ENCODE measurements around the gene GRIK5. TPM values are rescaled to one million over a fixed set of nuclear protein-coding genes. Genes with fewer than 3 reads are reported as not detected.

Gene GRIK5
- total and polyA plus RNA-seq, 4 donors: 0.09 to 0.42 (median 0.17) TPM; not detected in 1

DNA sequence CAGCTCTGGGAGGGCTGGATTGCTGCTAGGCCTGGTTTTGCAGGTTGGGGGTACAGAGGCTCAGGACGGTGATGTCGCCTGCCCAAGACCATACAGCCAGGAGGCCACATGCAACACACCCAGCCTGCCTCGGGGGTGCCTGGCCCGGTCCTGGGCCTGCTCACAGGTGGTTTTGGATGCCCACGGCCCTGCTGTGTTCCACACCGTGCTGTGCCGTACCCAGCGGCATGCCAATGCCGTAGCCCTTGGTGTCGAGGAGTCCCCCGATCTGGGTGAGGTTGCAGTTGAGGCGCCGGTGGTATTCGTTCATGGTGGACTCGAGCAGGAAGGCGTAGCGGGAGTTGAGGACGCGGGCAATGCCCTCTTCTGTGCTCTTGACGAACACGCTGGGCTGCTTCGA, 64.5 kb downstream of the GRIK5 start (continued):
- TF ChIP-seq NR2F2 (IDR thresholded peaks at IDR 0.05): no peak
- no peak for TF ChIP-seq YY1 (IDR thresholded peaks at IDR 0.05)
- TF ChIP-seq SP1 (IDR thresholded peaks at IDR 0.05): no peak
- TF ChIP-seq ZBTB33 (IDR thresholded peaks at IDR 0.05): no peak

DNA sequence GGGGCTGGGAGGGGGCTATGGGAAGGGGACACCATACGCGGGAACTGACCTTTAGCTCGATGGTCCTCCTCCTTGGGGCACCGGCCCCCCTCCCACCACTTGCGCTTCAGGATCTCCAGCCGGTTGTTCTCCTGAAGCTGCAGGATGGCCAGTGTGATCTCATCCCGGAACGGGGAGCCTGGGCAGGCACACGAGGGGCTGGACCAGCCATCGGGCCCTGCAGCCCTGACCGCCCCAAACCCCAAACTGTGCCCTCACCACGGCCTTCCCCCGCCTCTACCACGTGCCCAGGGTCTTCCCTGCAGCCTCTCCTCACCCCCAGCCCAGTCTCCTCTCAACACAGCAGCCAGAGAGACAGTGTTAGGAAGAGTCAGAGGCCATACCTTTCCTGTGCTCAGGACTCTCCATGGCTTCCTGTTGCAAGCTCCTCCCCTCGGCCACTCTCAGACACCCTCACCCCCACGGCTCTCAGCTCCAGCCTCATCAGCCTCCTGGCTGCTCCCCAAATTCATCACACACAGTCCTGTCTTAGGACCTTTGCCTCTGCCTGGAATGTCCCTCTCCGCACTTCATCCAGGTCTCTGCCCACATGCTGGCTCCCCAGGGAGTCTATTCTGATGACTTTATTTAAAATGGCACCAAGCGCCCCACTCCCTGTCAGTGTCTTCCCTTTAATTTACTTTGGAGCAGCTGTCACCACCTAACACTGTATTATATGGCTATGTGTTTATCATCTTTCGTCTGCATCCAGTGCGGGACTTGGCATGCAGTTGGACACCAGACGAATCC, 66.3 kb downstream of the GRIK5 start:
- Histone ChIP-seq H3K4me3 (ENCODE audit: low read depth in 1 of 3, low read length in 3 of 3) (no peak overlapping the region), H3K9ac (ENCODE audit: low read depth in 1 of 2, low read length in 2 of 2) (no peak overlapping the region), H3K36me3 (ENCODE audit: control insufficient read depth in 4 of 4, insufficient read depth in 3 of 4, low read depth in 1 of 4, low read length in 3 of 4) (no peaks in the 10 kb centered on the region), H3K4me1 (ENCODE audit: control insufficient read depth in 4 of 4, insufficient read depth in 4 of 4, low read length in 3 of 4) (no peaks in the 10 kb centered on the region), H3K9me3 (ENCODE audit: control insufficient read depth in 4 of 4, low read length in 3 of 4) (no peaks in the 10 kb centered on the region), H3K27ac (ENCODE audit: low read depth in 1 of 2, low read length in 2 of 2) (no peak overlapping the region), H3K27me3 (ENCODE audit: control insufficient read depth in 4 of 4, insufficient read depth in 4 of 4, low read length in 3 of 4) (peaks cover 5 to 19% (median 7%) of the 10 kb centered on the region in 4 donors)
- TF ChIP-seq ATF3 (IDR thresholded peaks at IDR 0.05) (no peak), JUND (IDR thresholded peaks at IDR 0.05) (no peak), RXRA (IDR thresholded peaks at IDR 0.05) (no peak), YY1 (IDR thresholded peaks at IDR 0.05) (no peak), REST (IDR thresholded peaks at IDR 0.05) (no peak)
- DNase-seq (ENCODE audit: low spot score): no peak
- WGBS: 71% methylated on average over 21 of the region's 21 CpGs

DNA sequence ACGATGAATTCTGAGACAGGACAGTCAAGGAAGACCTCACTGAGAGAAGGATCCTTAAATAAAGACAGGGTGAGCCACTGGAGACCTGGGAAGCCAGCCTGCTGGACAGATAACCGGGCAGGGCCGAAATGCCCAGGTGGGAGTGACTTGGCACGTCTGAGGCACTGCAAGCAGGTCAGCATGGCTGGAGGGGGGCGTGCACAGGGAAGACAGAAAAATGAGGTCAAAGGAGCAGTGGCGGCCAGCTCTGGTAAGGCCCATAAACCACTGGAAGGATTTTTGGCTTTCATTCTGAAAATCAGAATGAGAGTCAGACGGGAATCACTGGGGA, 70.2 kb downstream of the GRIK5 start:
- no peaks in the 10 kb centered on the region for H3K9me3 ChIP-seq (ENCODE audit: control insufficient read depth in 4 of 4, low read length in 3 of 4)
- H3K27ac ChIP-seq (ENCODE audit: low read depth in 1 of 2, low read length in 2 of 2): no peak overlapping the region
- no peak for DNase-seq (ENCODE audit: low spot score)
- H3K4me1 ChIP-seq (ENCODE audit: control insufficient read depth in 4 of 4, insufficient read depth in 4 of 4, low read length in 3 of 4): peaks cover 0 to 5% (median 0%) of the 10 kb centered on the region in 4 donors
- H3K9ac ChIP-seq (ENCODE audit: low read depth in 1 of 2, low read length in 2 of 2): no peak overlapping the region
- H3K4me3 ChIP-seq (ENCODE audit: low read depth in 1 of 3, low read length in 3 of 3): no peak overlapping the region
- peaks cover 8 to 24% (median 10%) of the 10 kb centered on the region in 4 donors for H3K27me3 ChIP-seq (ENCODE audit: control insufficient read depth in 4 of 4, insufficient read depth in 4 of 4, low read length in 3 of 4)
- H3K36me3 ChIP-seq (ENCODE audit: control insufficient read depth in 4 of 4, insufficient read depth in 3 of 4, low read depth in 1 of 4, low read length in 3 of 4): no peaks in the 10 kb centered on the region
- 61% methylated on average over 7 of the region's 7 CpGs for WGBS
- no peak for TF ChIP-seq RAD21 (IDR thresholded peaks at IDR 0.05)
- no peak for TF ChIP-seq GABPA (IDR thresholded peaks at IDR 0.05 in 1 of 2, conservative IDR thresholded peaks at IDR 0.05 in 1 of 2)
- no peak for TF ChIP-seq JUND (IDR thresholded peaks at IDR 0.05)
- TF ChIP-seq ATF3 (IDR thresholded peaks at IDR 0.05): no peak
- TF ChIP-seq HNF4A (conservative IDR thresholded peaks at IDR 0.05): no peak
- TF ChIP-seq TAF1 (conservative IDR thresholded peaks at IDR 0.05): no peak
- no peak for TF ChIP-seq CTCF (IDR thresholded peaks at IDR 0.05; ENCODE audit: low read depth, low read length, missing input control)
- TF ChIP-seq MAX (IDR thresholded peaks at IDR 0.05): no peak
- TF ChIP-seq YY1 (IDR thresholded peaks at IDR 0.05): no peak
- no peak for TF ChIP-seq FOXA1 (IDR thresholded peaks at IDR 0.05)
- TF ChIP-seq REST (IDR thresholded peaks at IDR 0.05): no peak
- TF ChIP-seq SP1 (IDR thresholded peaks at IDR 0.05): no peak
- TF ChIP-seq RXRA (IDR thresholded peaks at IDR 0.05): no peak

Data from liver (tissue), 9 donors.